ENCODE data around the gene TSHZ2. TPM values are rescaled to one million over a fixed set of nuclear protein-coding genes. Genes with fewer than 3 reads are reported as not detected.

Gene TSHZ2
- total RNA-seq, 1 donor from 2014 or later, result 12.6 TPM

DNA sequence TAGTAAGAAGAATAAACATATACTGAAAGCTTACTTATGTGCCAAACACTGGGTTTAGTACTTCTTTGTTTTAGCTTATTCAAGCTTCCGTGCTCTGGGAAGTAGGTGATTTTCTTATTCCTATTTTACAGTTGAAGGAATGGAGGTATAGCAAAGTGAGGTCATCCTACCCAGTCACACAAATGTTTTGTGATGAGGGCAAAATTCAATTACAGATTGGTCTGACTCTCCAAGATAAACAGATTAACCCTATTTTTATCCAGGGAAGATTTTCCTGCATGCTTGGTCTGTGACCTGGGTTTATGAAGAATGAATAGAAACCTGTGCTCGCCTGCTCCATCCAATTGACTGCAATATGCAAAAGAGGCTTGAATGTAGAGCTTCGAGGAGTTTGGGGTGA is 311.4 kb downstream of the TSHZ2 start:
- Histone ChIP-seq H3K4me3 (no peak overlapping the region), H3K36me3 (no peaks in the 10 kb centered on the region), H3K27me3 (ENCODE audit: low read depth) (no peaks in the 10 kb centered on the region), H3K9me3 (no peaks in the 10 kb centered on the region), H3K27ac (no peak overlapping the region), H3K4me1 (no peaks in the 10 kb centered on the region)
- intact Hi-C loops (cut with DNase I), result no loop called here
- TF ChIP-seq, protein P1, sequence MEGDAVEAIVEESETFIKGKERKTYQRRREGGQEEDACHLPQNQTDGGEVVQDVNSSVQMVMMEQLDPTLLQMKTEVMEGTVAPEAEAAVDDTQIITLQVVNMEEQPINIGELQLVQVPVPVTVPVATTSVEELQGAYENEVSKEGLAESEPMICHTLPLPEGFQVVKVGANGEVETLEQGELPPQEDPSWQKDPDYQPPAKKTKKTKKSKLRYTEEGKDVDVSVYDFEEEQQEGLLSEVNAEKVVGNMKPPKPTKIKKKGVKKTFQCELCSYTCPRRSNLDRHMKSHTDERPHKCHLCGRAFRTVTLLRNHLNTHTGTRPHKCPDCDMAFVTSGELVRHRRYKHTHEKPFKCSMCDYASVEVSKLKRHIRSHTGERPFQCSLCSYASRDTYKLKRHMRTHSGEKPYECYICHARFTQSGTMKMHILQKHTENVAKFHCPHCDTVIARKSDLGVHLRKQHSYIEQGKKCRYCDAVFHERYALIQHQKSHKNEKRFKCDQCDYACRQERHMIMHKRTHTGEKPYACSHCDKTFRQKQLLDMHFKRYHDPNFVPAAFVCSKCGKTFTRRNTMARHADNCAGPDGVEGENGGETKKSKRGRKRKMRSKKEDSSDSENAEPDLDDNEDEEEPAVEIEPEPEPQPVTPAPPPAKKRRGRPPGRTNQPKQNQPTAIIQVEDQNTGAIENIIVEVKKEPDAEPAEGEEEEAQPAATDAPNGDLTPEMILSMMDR (IDR thresholded peaks at IDR 0.05), result no peak
- DNase-seq (no peak), ATAC-seq (no peak)

DNA sequence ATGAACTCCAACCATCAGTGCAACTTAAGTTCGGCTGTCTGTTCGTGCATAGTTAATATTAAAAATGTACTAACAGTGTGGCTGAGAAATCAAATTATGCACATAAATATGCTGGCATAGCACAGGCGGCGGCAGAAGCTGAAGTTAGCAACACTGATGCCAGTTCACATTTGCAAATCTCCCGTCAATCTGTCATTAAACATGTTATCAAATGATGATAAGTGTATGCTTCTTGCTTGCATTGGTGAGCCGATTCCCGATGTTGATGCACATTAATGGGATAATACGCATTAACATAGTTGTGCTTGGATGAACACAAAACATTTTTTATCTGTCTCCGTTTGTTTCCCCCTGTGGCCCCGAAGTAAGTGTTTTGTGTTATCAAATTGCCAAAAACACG is 312.1 kb downstream of the TSHZ2 start:
- TF ChIP-seq, protein P1 (IDR thresholded peaks at IDR 0.05), result no peak
- H3K27ac ChIP-seq, result no peak overlapping the region
- ATAC-seq, result no peak
- no peak overlapping the region for H3K4me3 ChIP-seq
- no peaks in the 10 kb centered on the region for H3K27me3 ChIP-seq (ENCODE audit: low read depth)
- H3K36me3 ChIP-seq, result no peaks in the 10 kb centered on the region
- intact Hi-C loops (cut with DNase I), result no loop called here
- H3K9me3 ChIP-seq, result no peaks in the 10 kb centered on the region
- H3K4me1 ChIP-seq, result no peaks in the 10 kb centered on the region
- no peak for DNase-seq

DNA sequence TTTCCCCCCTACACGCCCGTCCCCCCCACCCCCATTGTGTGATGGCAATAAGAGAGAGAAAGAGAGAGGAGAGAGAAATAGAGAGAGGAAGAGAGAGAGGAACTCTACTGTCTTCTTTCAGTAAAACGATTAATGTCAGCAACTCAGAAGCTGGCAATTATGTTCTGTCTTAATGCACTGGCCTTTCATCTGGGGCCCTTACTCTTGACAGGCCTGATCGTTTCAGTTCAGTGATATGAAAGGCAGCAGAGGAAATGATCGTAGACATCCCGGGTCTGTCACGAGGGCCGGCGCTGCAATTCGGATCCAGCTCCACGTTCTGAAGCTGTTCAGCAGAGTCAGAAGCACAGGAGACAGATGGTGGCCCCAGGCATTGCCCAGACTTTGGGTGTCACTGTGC is 312.5 kb downstream of the TSHZ2 start:
- ATAC-seq (no peak), DNase-seq (no peak)
- Histone ChIP-seq H3K9me3 (no peaks in the 10 kb centered on the region), H3K27ac (no peak overlapping the region), H3K4me1 (no peaks in the 10 kb centered on the region), H3K27me3 (ENCODE audit: low read depth) (no peaks in the 10 kb centered on the region), H3K36me3 (no peaks in the 10 kb centered on the region), H3K4me3 (no peak overlapping the region)
- TF ChIP-seq, protein P1 (IDR thresholded peaks at IDR 0.05), result no peak
- intact Hi-C loops (cut with DNase I), result no loop called here

DNA sequence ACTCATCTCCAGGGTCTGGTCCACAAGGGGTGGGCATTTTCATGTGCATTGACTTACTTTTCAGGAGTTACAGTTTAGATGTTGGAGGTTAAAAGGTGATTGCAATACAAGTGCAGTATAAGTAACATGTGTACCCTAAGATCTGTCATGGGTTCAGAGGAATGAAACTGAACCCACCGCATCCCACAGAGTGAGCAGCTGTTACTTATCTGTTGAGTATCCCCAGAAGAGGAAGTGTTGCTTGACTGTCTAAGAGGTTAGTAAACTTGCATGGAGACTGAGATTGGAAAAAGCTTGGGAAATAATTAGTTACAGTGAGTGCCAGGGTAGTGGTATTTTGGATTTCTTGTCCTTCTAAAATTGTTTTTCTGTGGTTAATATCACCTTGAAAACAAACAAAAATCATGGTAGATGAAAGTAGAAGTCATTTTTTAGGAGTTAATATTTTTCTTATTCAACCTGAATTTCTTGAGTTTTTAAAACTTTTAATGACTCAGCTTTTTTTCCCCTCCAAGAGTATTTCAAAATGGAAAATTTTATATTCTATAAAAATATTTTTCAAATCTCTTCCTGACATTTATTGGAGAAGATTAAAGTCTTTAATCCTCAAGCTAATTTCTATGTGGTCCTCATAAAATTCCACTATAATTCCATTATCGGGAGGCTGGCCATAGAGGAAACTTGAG is 315.3 kb downstream of the TSHZ2 start:
- ATAC-seq (no peak), DNase-seq (no peak)
- TF ChIP-seq, protein P1 (IDR thresholded peaks at IDR 0.05), result no peak
- Histone ChIP-seq H3K27me3 (ENCODE audit: low read depth) (no peaks in the 10 kb centered on the region), H3K9me3 (no peaks in the 10 kb centered on the region), H3K4me1 (no peaks in the 10 kb centered on the region), H3K27ac (no peak overlapping the region), H3K4me3 (no peak overlapping the region), H3K36me3 (no peaks in the 10 kb centered on the region)
- intact Hi-C loops (cut with DNase I), result no loop called here

DNA sequence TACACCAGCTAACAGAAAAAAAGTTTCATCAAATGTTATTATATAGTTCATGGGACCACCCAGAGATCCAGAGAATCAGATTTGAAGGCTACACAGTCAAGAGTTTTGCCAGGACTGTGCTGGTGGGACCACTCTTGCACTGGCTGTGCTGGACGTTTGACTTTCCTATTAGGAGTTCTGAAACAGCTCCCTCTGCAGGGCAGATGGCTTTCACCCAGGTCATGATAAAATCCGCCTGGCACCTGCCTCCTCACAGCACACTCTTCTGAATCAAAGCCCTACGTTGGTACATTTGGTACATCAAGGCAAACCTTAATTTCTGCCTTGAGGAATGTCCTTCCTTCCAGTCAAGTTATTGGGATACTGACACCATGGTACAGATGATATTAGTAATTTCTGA is 319.4 kb downstream of the TSHZ2 start:
- no peak for ATAC-seq

More for the DNA sequence above, 319.4 kb downstream of the TSHZ2 start:
- Histone ChIP-seq H3K27me3 (ENCODE audit: low read depth) (no peaks in the 10 kb centered on the region), H3K27ac (no peak overlapping the region), H3K4me1 (no peaks in the 10 kb centered on the region), H3K36me3 (no peaks in the 10 kb centered on the region), H3K9me3 (no peaks in the 10 kb centered on the region), H3K4me3 (no peak overlapping the region)
- no peak for DNase-seq
- intact Hi-C loops (cut with DNase I), result no loop called here
- TF ChIP-seq, protein P1 (IDR thresholded peaks at IDR 0.05), result no peak
